Ovary (tissue), 3 donors: ENCODE data around the gene IRF4.

Experiments used
- CTCF ChIP-seq, 3 donors: fragments of 450-650 bp in 2 of 3; fragments of 200-600 bp in 1 of 3; IDR thresholded peaks; one replicate each; pipeline versions ENCODE4 v1.5.1 to v1.8.0; 2016 to 2022; ENCODE audit warnings: antibody characterized with exemption in 3 of 3, mild to moderate bottlenecking in 1 of 3
- EP300 ChIP-seq: sonication (generic); formaldehyde crosslinking; IDR thresholded peaks from one replicate; pipeline ENCODE4 v1.6.1; 2017; ENCODE audit warnings: antibody characterized with exemption
- POLR2A ChIP-seq: fragments of 450-650 bp; IDR thresholded peaks from one replicate; pipeline ENCODE4 v1.6.1; 2017; ENCODE audit warnings: antibody characterized with exemption, mild to moderate bottlenecking, moderate library complexity
- donor health status: DM: no; HTN: no; CAD: no.

- TF ChIP-seq CTCF (IDR thresholded peaks at IDR 0.05) (no peak), POLR2A (no peak), EP300 (no peak)
Observed at GRCh38 chr6:358847-359246, 32.7 kb upstream of the IRF4 start.
